Activated CD4-positive, alpha-beta T cell treated with anti-CD3 and anti-CD28 coated beads, Interleukin-2, amount 10 ng/mL, durations not matched to agents 7 days and 5 days (primary cell): ENCODE results near the gene TTC28. TPM values are rescaled to one million over a fixed set of nuclear protein-coding genes. Genes with fewer than 3 reads are reported as not detected.
"Not testable (repeated sequence)": the region's sequence is repeated elsewhere in the genome, so short reads cannot be mapped to it uniquely, and the experiment has no call there.

ENCODE experiments used
- CTCF ChIA-PET: fragments of 350-600 bp; sonication (Branson Sonifier 250); formaldehyde crosslinking; loops from one replicate; lab custom pipeline; 2021; ENCODE audit warnings: antibody characterized with exemption; lab: Charles Lee
- POLR2A ChIA-PET: fragments of 350-600 bp; sonication (Branson Sonifier 250); formaldehyde crosslinking; loops from one replicate; lab custom pipeline; 2021; ENCODE audit warnings: antibody characterized with exemption; lab: Charles Lee
- DNase-seq: peaks from one replicate; pipeline ENCODE4 v3.0.0-alpha.2; 2020
- H3K27ac Mint-ChIP-seq: one replicate; pipeline ENCODE4 v1.8.0; 2021; ENCODE audit warnings: mild to moderate bottlenecking, moderate library complexity, mixed read lengths
- H3K27me3 Mint-ChIP-seq: one replicate; pipeline ENCODE4 v1.8.0; 2021; ENCODE audit warnings: mixed read lengths
- H3K36me3 Mint-ChIP-seq: one replicate; pipeline ENCODE4 v1.8.0; 2021; ENCODE audit warnings: low read depth, mixed read lengths
- H3K4me1 Mint-ChIP-seq: one replicate; pipeline ENCODE4 v1.8.0; 2021; ENCODE audit warnings: mixed read lengths
- H3K4me3 Mint-ChIP-seq: one replicate; pipeline ENCODE4 v1.8.0; 2021; ENCODE audit warnings: mild to moderate bottlenecking, moderate library complexity, mixed read lengths
- H3K9me3 Mint-ChIP-seq: one replicate; pipeline ENCODE4 v1.8.0; 2021; ENCODE audit warnings: mixed read lengths
- total RNA-seq, 2 experiments: library from RNA; stranded (reverse); gene quantifications; one replicate each; pipeline ENCODE4 v1.2.3, GENCODE V29; 2021

Gene TTC28
- total RNA-seq, 2 experiments from 2014 or later, result 0.74 to 1.2 TPM

DNA sequence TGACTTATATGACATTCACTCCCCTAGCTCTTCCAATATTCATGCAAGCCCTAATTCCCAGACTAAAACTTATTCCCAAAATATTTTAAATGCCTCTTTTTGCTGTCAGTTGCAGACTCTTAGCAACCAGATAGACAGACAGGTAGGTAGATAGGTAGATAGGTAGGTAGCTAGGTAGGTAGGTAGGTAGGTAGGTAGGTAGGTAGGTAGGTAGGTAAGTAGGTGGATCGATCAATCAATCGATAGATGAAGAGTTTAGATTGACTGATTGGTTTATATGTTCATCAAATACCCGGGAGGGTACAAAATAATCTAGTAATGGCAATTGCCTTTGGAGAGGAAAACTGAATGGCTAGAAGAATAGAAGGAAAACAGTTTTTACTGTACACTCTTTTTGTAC lies 86.3 kb downstream of the TTC28 start:
- H3K4me3 Mint-ChIP-seq, result no peak overlapping the region
- no peaks in the 10 kb centered on the region for H3K36me3 Mint-ChIP-seq
- no peak for DNase-seq
- ChIA-PET POLR2A (interaction anchor here (0.6 kb wide), 1 partner anchor 447 kb away, joined by 3 read pairs; no protein-coding TSS in a partner anchor), CTCF (no interaction called here)
- H3K4me1 Mint-ChIP-seq, result no peaks in the 10 kb centered on the region
- H3K27me3 Mint-ChIP-seq, result peaks cover 24% of the 10 kb centered on the region
- no peak overlapping the region for H3K27ac Mint-ChIP-seq
- no peaks in the 10 kb centered on the region for H3K9me3 Mint-ChIP-seq

DNA sequence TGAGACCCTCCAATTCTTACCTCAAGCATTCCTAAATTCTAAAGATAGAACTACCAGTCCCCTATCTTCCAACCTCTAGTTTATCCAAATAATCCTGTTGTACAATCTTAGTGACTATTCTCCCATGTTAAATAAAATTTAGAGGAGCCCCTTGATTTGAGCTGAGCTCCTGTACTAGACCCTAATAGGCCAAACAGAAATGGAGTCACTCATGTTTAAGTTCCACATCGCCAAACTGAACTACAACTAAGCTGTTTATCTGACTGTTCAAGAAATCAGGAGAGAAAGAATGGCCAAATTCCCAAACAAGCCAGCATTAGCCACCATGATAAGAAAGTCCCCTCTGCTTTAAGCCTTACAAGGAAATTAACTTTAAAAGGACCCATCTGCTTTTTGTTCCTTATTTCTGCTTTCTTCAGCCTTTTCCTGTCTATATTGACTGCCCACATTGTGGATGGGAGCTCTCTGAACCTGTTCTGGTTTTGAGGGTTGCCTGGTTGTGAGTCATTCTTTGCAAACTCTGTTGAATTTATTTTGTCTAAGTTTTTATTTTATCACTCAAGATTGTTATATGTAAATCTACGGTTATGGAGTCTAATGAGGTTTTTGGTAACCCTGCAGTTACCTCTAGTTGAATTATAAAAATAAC lies 90.4 kb downstream of the TTC28 start:
- no peaks in the 10 kb centered on the region for H3K36me3 Mint-ChIP-seq
- no peak for DNase-seq

DNA sequence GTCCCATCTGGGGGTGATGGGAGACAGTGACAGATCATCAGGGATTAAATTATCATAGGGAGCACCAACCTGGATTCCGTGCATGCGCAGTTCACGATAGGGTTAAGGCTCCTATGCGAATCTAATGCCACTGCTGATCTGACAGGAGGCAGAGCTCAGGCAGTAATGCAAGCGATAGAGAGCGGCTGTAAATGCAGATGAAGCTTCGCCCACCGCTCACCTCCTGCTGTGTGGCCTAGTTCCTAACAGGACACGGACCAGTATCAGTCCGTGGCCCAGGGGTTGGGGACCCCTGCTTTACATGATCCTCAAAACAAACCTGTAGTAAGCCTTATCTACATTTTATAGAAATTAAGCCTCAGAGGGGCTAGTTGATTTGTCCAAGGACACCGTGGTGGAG lies 94.3 kb downstream of the TTC28 start:
- Mint-ChIP-seq H3K27ac (no peak overlapping the region), H3K27me3 (peaks cover 20% of the 10 kb centered on the region), H3K4me1 (no peaks in the 10 kb centered on the region), H3K4me3 (no peak overlapping the region), H3K9me3 (no peaks in the 10 kb centered on the region), H3K36me3 (no peaks in the 10 kb centered on the region)
- ChIA-PET CTCF (no interaction called here), POLR2A (no interaction called here)
- DNase-seq, result no peak

More for the DNA sequence above, 90.4 kb downstream of the TTC28 start:
- Mint-ChIP-seq H3K4me3 (no peak overlapping the region), H3K27me3 (peaks cover 16% of the 10 kb centered on the region), H3K4me1 (no peaks in the 10 kb centered on the region), H3K9me3 (no peaks in the 10 kb centered on the region), H3K27ac (no peak overlapping the region)
- CTCF ChIA-PET, result interaction anchor here (0.6 kb wide), 2 partner anchors 301 to 848 kb away, joined by 3 read pairs; no protein-coding TSS in a partner anchor
- POLR2A ChIA-PET, result no interaction called here

DNA sequence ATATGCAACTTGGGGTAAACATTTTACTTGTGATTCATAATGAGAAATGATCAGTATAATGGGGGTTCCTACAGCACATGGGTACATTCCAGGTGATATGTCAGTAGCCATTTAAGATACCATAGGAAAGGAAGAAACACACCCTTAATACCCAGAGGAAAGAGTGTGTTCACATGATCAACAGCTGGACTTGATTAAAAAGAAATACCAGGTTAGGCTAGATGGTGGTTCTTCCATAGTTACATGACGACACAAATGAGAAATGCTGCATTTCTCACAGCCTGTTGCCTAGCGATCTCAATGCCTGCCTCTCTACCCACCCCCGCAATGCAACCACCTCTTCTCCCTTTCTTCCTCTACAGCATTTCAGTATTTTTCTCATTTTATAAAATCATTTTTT lies 96.8 kb downstream of the TTC28 start:
- H3K4me3 Mint-ChIP-seq, result no peak overlapping the region
- no peak for DNase-seq
- peaks cover 22% of the 10 kb centered on the region for H3K27me3 Mint-ChIP-seq
- ChIA-PET CTCF (interaction anchor here (0.6 kb wide), 1 partner anchor 100 kb away, joined by 3 read pairs; no protein-coding TSS in a partner anchor), POLR2A (no interaction called here)
- no peaks in the 10 kb centered on the region for H3K9me3 Mint-ChIP-seq
- H3K27ac Mint-ChIP-seq, result no peak overlapping the region
- no peaks in the 10 kb centered on the region for H3K36me3 Mint-ChIP-seq
- H3K4me1 Mint-ChIP-seq, result no peaks in the 10 kb centered on the region

DNA sequence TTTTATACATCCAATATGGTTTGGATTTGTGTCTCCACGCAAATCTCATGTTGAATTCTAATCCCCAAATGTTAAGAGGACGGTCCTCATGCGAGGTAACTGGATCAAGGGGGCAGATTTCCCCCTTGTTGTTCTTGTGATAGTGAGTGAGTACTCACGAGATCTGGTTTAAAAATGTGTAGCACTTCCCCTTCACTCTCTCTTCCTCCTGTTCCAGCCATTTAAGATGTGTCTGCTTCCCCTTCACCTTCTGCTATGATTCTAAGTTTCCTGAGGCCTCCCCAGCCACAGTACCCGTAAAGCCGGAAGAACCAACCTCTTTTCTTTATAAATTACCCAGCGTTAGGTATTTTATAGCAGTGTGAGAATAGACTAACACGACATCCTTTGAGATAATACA lies 98.6 kb downstream of the TTC28 start:
- no peak for DNase-seq
- CTCF ChIA-PET, result no interaction called here
- Mint-ChIP-seq H3K27me3 (peaks cover 40% of the 10 kb centered on the region), H3K4me1 (no peaks in the 10 kb centered on the region), H3K27ac (no peak overlapping the region), H3K4me3 (no peak overlapping the region), H3K36me3 (no peaks in the 10 kb centered on the region), H3K9me3 (no peaks in the 10 kb centered on the region)
- POLR2A ChIA-PET, result no interaction called here

DNA sequence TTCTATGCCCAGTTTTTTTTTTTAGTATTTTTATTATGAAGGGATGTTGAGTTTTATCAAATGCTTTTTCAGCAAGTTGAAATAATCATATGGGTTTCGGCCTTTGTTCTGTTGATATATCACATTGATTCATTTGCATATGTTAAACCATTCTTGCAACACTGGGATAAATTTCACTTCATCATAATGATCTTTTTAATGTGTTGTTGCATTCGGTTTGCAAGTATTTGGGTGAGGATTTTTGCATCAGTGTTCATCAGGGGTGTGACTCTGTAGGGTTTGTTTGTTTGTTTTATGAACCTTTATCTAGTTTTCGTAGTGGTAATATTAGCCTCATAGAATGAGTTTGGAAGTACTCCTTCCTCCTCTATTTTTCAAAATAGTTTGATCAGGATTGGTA lies 103.5 kb downstream of the TTC28 start:
- H3K9me3 Mint-ChIP-seq, result no peaks in the 10 kb centered on the region
- CTCF ChIA-PET, result no interaction called here
- no peaks in the 10 kb centered on the region for H3K4me1 Mint-ChIP-seq
- no peak overlapping the region for H3K27ac Mint-ChIP-seq
- POLR2A ChIA-PET, result no interaction called here
- no peaks in the 10 kb centered on the region for H3K36me3 Mint-ChIP-seq
- H3K4me3 Mint-ChIP-seq, result no peak overlapping the region
- H3K27me3 Mint-ChIP-seq, result peaks cover 46% of the 10 kb centered on the region
- DNase-seq, result no peak

DNA sequence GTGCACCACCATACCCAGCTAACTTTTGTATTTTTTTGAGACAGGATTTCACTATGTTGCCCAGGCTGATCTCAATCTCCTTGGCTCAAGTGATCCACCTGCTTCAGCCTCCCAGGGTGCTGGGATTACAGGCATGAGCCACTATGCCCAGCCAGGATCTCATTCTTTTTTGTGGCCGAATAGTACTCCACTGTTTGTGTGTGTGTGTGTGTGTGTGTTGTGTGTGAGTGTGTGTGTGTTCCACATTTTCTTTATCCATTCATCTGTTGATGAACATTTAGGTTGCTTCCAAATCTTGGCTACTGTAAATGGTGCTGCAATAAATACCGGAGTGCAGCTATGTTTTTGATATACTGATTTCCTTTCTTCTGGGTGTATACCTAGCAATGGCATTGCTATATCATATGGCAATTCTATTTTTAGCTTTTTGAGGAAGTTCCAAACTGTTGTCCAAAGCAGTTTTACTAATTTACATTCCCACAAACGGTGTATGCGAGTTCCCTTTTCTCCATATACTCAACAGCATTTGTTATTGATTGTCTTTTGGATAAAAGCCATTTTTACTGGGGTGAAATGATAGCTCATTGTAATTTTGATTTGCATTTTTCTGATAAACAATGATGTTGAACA lies 105.4 kb downstream of the TTC28 start:
- ChIA-PET CTCF (no interaction called here), POLR2A (no interaction called here)
- Mint-ChIP-seq H3K36me3 (no peaks in the 10 kb centered on the region), H3K4me1 (no peaks in the 10 kb centered on the region), H3K9me3 (no peaks in the 10 kb centered on the region), H3K4me3 (no peak overlapping the region), H3K27ac (no peak overlapping the region), H3K27me3 (peaks cover 56% of the 10 kb centered on the region)
- DNase-seq, result no peak

DNA sequence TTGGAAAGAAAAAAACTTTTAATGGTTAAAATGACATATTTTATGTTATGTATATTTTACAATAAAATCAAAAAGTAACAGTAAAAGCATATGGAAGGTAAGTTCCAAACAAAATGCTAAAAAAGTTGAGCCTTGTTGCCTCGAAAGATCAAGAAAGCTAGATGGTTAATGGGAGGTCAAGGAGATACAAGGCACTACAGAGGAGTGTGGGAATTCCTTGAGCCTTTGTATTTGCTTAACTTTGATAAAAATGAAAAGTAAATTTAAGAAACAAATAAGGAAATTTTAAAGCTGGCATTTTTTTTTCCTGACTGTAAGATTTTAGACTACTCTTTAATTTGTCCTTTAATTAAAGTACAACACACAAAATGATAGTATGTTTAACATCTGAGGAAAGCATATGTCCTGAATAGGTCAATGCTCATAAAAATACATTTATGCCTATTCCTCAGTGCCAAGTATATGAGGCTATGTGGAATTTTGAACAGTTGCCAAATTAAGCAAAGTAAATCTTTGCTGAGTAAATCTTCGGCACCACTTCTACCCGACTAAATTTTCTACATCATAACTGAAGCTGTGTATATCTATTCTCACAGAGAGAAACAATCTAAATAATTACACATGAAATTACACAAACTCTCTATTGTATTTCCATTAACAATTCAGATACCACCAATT lies 108.8 kb downstream of the TTC28 start:
- POLR2A ChIA-PET, result interaction anchor here (0.6 kb wide), 1 partner anchor 907 kb away, joined by 3 read pairs; no protein-coding TSS in a partner anchor
- peaks cover 45% of the 10 kb centered on the region for H3K27me3 Mint-ChIP-seq
- no peaks in the 10 kb centered on the region for H3K36me3 Mint-ChIP-seq
- CTCF ChIA-PET, result no interaction called here
- H3K27ac Mint-ChIP-seq, result no peak overlapping the region
- H3K9me3 Mint-ChIP-seq, result no peaks in the 10 kb centered on the region
- DNase-seq, result no peak
- H3K4me3 Mint-ChIP-seq, result no peak overlapping the region
- no peaks in the 10 kb centered on the region for H3K4me1 Mint-ChIP-seq

DNA sequence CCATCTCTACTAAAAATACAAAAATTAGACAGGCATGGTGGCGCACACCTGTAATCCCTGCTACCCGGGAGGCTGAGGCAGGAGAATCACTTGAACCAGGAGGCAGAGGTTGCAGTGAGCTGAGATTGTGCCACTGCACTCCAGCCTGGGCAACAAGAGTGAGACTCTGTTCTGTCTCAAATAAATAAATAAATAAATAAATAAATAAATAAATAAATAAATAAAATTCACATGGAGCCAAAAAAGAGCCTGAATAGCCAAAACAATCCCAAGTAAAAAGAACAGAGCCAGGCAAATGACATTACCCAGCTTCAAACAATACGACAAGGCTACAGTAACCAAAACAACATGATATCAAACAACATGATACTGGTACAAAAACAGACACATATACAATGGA lies 110.7 kb downstream of the TTC28 start:
- H3K9me3 Mint-ChIP-seq, H3K27ac Mint-ChIP-seq, POLR2A ChIA-PET, H3K4me3 Mint-ChIP-seq, H3K4me1 Mint-ChIP-seq, CTCF ChIA-PET, H3K36me3 Mint-ChIP-seq, DNase-seq: not testable (repeated sequence)
- H3K27me3 Mint-ChIP-seq, result peaks cover 35% of the 10 kb centered on the region

DNA sequence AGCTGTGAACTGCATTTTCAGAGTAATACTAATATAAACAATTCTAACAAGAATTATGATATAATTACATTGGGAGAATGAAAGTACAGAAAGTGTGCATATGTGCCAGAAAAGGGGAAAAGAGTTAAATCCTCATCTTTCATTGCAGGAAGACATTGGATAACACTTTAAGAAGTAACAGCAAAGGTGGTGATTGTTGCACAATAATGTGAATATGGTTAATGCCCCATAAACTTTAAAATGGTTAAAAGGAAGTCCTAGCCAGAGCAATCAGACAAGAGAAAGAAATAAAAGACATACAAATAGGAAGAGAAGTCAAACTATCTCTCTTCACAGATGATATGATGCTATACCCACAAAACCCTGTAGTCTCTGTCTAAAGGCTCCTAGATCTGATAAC lies 111.5 kb downstream of the TTC28 start:
- ChIA-PET CTCF (interaction anchor here (1.1 kb wide), 1 partner anchor 11 kb away, joined by 4 read pairs; no protein-coding TSS in a partner anchor), POLR2A (no interaction called here)
- Mint-ChIP-seq H3K27ac (no peak overlapping the region), H3K27me3 (peaks cover 40% of the 10 kb centered on the region), H3K36me3 (no peaks in the 10 kb centered on the region), H3K4me3 (no peak overlapping the region), H3K4me1 (no peaks in the 10 kb centered on the region), H3K9me3 (no peaks in the 10 kb centered on the region)
- no peak for DNase-seq

DNA sequence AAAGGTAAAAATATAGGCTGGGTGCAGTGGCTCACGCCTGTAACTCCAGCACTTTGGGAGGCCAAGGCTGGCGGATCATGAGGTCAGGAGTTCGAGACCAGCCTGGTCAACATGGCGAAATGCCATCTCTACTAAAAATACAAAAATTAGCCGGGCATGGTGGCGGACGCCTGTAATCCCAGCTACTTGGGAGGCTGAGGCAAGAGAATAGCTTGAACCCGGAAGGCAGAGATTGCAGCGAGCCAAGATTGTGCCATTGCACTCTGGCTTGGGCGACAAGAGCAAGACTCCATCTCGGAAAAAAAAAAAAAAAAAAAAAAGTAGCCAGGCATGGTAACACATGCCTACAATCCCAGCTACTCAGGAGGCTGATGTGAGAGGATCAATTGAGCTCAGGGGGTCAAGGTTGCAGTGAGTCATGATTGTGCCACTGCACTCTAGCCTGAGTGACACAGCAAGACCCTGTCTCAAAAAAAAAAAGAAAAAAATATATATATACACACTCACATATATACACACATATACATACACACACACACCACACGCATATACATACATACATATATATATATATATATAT lies 112.6 kb downstream of the TTC28 start:
- H3K4me1 Mint-ChIP-seq, H3K9me3 Mint-ChIP-seq, H3K27ac Mint-ChIP-seq, DNase-seq, H3K36me3 Mint-ChIP-seq, H3K4me3 Mint-ChIP-seq, POLR2A ChIA-PET: not testable (repeated sequence)
- peaks cover 40% of the 10 kb centered on the region for H3K27me3 Mint-ChIP-seq
- CTCF ChIA-PET, result interaction anchor here (0.6 to 1.1 kb wide), 3 partner anchors 12 to 1659 kb away, joined by 3 to 5 read pairs (median 4); no protein-coding TSS in a partner anchor

DNA sequence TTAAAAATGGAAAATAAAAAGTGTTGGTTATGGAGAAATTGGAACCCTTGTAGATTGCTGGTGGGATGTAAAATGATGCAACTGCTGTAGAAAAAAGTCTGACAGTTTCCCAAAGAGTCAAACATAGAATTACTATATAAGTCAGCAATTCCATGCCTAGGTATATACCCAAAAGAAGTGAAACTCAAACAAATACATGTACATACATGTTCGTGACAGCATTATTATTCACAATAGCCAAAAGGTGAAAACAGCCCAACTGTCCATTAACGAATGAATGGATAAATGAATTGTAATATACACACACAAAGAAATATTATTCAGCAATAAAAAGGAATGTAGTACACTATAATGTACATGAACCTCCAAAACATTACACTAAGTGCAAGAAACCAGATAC lies 116.0 kb downstream of the TTC28 start:
- CTCF ChIA-PET, result no interaction called here
- DNase-seq, result no peak
- Mint-ChIP-seq H3K27ac (no peak overlapping the region), H3K9me3 (no peaks in the 10 kb centered on the region), H3K4me3 (no peak overlapping the region), H3K4me1 (no peaks in the 10 kb centered on the region), H3K36me3 (no peaks in the 10 kb centered on the region), H3K27me3 (peaks cover 29% of the 10 kb centered on the region)
- POLR2A ChIA-PET, result no interaction called here

DNA sequence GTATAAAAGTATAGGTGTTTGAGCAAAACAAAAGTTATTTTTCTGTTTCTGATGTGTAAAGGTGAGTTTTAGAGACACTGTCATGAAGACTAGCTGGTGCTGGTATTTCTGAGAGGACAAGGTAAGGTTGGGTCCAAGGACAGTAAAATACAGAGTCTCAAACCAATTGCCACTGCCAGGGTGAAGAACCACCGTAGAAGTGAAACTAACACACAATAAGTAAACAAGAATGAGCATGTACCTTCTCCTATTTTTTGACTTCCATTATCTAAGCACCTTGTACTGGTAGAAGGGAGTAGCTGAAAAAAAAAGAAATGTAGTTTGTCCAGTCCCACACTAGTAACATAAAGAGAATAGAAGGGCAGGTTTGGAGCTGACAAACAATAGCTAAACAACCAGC lies 117.3 kb downstream of the TTC28 start:
- Mint-ChIP-seq H3K4me3 (no peak overlapping the region), H3K9me3 (no peaks in the 10 kb centered on the region), H3K27ac (no peak overlapping the region), H3K27me3 (peaks cover 22% of the 10 kb centered on the region), H3K4me1 (no peaks in the 10 kb centered on the region), H3K36me3 (no peaks in the 10 kb centered on the region)
- CTCF ChIA-PET, result interaction anchor here (0.9 kb wide), 1 partner anchor 1750 kb away, joined by 3 read pairs; no protein-coding TSS in a partner anchor
- POLR2A ChIA-PET, result no interaction called here
- DNase-seq, result no peak
